Natural killer cell (primary cell): ENCODE results near the gene CDC42BPA. TPM values are rescaled to one million over a fixed set of nuclear protein-coding genes. Genes with fewer than 3 reads are reported as not detected.
"Not testable (repeated sequence)": the region's sequence is repeated elsewhere in the genome, so short reads cannot be mapped to it uniquely, and the experiment has no call there.

Experiments used
- ATAC-seq, 3 donors: fragments of 150-1000 bp in 2 of 3; fragments of 200-7000 bp in 1 of 3; cut with Tn5 transposase; 1 replicate in 1 of 3; 2 replicates in 2 of 3; pipeline ENCODE4 v1.10.0; 2021; ENCODE audit warnings: mild to moderate bottlenecking in 2 of 3, moderate library complexity in 2 of 3
- DNase-seq, 2 donors: peaks; one replicate each; pipeline versions ENCODE4 v3.0.0 to v3.0.0-alpha.2; 2013 to 2021; ENCODE audit warnings: mixed read lengths in 1 of 2
- H3K27ac ChIP-seq: one replicate; pipeline ENCODE4 v1.5.1; 2013; ENCODE audit warnings: mild to moderate bottlenecking, low read length
- H3K27me3 ChIP-seq: one replicate; pipeline ENCODE4 v1.6.1; 2013; ENCODE audit warnings: low read length; ENCODE audit not compliant: control insufficient read depth, insufficient read depth
- H3K36me3 ChIP-seq: one replicate; pipeline ENCODE4 v1.6.1; 2013; ENCODE audit warnings: low read length; ENCODE audit not compliant: control insufficient read depth, insufficient read depth
- H3K4me1 ChIP-seq: one replicate; pipeline ENCODE4 v1.6.1; 2013; ENCODE audit warnings: low read length; ENCODE audit not compliant: control insufficient read depth, insufficient read depth
- H3K4me3 ChIP-seq: one replicate; pipeline ENCODE4 v1.5.1; 2013; ENCODE audit warnings: low read length
- H3K9me3 ChIP-seq: one replicate; pipeline ENCODE4 v1.6.1; 2013; ENCODE audit warnings: low read length; ENCODE audit not compliant: control insufficient read depth, insufficient read depth
- H3K27ac Mint-ChIP-seq, 2 donors: one replicate each; pipeline ENCODE4 v1.8.0; 2022; ENCODE audit warnings: mild to moderate bottlenecking in 2 of 2, mixed read lengths in 2 of 2, moderate library complexity in 1 of 2
- H3K27me3 Mint-ChIP-seq, 2 donors: one replicate each; pipeline ENCODE4 v1.8.0; 2022; ENCODE audit warnings: low read depth in 2 of 2, mixed read lengths in 2 of 2
- H3K36me3 Mint-ChIP-seq: one replicate; pipeline ENCODE4 v1.8.0; 2022; ENCODE audit warnings: mixed read lengths
- H3K4me1 Mint-ChIP-seq, 2 donors: one replicate each; pipeline ENCODE4 v1.8.0; 2022; ENCODE audit warnings: mixed read lengths in 2 of 2
- H3K4me3 Mint-ChIP-seq: one replicate; pipeline ENCODE4 v1.8.0; 2022; ENCODE audit warnings: mild to moderate bottlenecking, moderate library complexity, mixed read lengths
- H3K9me3 Mint-ChIP-seq, 2 donors: one replicate each; pipeline ENCODE4 v1.8.0; 2022; ENCODE audit warnings: mixed read lengths in 2 of 2
- WGBS: methylation state at CpG from one replicate; pipeline ENCODE4 v1.1.7; 2013; ENCODE audit warnings: missing lambda C conversion rate; ENCODE audit not compliant: insufficient coverage; 5-methylcytosine and 5-hydroxymethylcytosine counted together
- intact Hi-C: fragments of 100-400 bp; cut with micrococcal nuclease; formaldehyde crosslinking; loops from one replicate; pipeline ENCODE4 v1.14.2; 2022
- total RNA-seq, 4 donors: library from RNA; stranded (reverse); fragments of 120-200 nt in 1 of 4; gene quantifications; one replicate each; pipeline versions ENCODE4 v1.2.3 to v1.2.4, GENCODE V29; 2013 to 2022
- TF ChIP-seq, protein P1 (sequence below): fragments of 200-600 bp; IDR thresholded peaks from one replicate; pipeline ENCODE4 v1.8.0; 2022; ENCODE audit warnings: antibody characterized with exemption

The CDC42BPA gene
- total RNA-seq, 3 donors from 2014 or later (not counting 1 experiment from before 2014, with no cell fraction given): 0.14 to 2.4 (median 0.77) TPM

DNA sequence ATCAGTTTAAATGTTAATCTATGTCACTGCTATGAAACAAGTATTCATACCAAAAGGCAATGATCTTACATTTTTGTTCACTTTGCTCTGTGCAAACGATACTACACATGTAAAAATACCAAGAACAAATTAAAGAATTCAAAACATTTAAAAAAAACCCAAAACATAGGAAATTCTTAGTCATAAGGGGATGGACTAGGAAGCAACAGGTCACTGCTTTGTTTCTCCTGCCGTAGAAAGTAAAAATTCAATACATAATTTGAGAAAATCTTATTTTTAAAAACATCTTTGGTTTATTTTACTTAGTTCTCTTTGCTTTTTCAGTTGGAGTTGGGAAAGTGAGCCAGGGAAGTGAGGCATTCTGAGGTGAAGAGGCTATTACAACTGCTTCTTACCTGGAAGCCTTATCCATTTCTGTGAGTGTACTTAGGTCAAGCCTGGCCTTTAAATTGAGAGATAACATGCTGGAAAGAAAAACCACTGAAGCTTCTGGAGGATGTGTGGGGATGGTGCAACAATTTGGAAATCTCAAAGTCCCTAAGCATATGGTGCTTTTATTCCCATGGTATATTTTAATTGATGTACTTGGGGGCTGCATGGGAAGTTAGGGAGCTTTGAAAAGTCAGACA, 183.5 kb downstream of the CDC42BPA start:
- intact Hi-C loops: no loop called here
- WGBS: 60% methylated on average over 1 of the region's 2 CpGs
- Mint-ChIP-seq H3K9me3 (no peaks in the 10 kb centered on the region), H3K4me1 (no peaks in the 10 kb centered on the region), H3K27me3 (peaks cover 5 to 9% of the 10 kb centered on the region in 2 donors), H3K4me3 (no peak overlapping the region), H3K27ac (no peak overlapping the region), H3K36me3 (no peaks in the 10 kb centered on the region)
- no peak for ATAC-seq
- no peak overlapping the region for H3K27ac ChIP-seq
- no peak overlapping the region for H3K4me3 ChIP-seq
- TF ChIP-seq, protein P1, sequence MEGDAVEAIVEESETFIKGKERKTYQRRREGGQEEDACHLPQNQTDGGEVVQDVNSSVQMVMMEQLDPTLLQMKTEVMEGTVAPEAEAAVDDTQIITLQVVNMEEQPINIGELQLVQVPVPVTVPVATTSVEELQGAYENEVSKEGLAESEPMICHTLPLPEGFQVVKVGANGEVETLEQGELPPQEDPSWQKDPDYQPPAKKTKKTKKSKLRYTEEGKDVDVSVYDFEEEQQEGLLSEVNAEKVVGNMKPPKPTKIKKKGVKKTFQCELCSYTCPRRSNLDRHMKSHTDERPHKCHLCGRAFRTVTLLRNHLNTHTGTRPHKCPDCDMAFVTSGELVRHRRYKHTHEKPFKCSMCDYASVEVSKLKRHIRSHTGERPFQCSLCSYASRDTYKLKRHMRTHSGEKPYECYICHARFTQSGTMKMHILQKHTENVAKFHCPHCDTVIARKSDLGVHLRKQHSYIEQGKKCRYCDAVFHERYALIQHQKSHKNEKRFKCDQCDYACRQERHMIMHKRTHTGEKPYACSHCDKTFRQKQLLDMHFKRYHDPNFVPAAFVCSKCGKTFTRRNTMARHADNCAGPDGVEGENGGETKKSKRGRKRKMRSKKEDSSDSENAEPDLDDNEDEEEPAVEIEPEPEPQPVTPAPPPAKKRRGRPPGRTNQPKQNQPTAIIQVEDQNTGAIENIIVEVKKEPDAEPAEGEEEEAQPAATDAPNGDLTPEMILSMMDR: no peak
- no peaks in the 10 kb centered on the region for H3K9me3 ChIP-seq
- no peaks in the 10 kb centered on the region for H3K27me3 ChIP-seq
- no peaks in the 10 kb centered on the region for H3K36me3 ChIP-seq
- H3K4me1 ChIP-seq: no peaks in the 10 kb centered on the region
- DNase-seq: no peak

DNA sequence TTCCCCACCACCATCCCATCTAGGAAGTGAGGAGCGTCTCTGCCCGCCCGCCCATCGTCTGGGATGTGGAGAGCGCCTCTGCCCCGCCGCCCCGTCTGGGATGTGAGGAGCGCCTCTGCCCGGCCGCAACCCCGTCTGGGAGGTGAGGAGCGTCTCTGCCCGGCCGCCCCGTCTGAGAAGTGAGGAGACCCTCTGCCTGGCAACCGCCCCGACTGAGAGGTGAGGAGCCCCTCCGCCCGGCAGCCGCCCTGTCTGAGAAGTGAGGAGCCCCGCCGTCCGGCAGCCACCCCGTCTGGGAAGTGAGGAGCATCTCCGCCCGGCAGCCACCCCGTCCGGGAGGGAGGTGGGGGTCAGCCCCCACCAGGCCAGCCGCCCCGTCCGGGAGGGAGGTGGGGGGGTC, 185.6 kb downstream of the CDC42BPA start:
- H3K36me3 ChIP-seq, H3K36me3 Mint-ChIP-seq, H3K4me1 ChIP-seq, H3K27ac Mint-ChIP-seq, intact Hi-C loops, DNase-seq, H3K4me1 Mint-ChIP-seq, H3K27ac ChIP-seq, H3K9me3 Mint-ChIP-seq, H3K4me3 ChIP-seq, H3K27me3 ChIP-seq, H3K27me3 Mint-ChIP-seq, H3K9me3 ChIP-seq, H3K4me3 Mint-ChIP-seq, ATAC-seq: not testable (repeated sequence)
- WGBS: 96% methylated on average over 28 of the region's 32 CpGs

DNA sequence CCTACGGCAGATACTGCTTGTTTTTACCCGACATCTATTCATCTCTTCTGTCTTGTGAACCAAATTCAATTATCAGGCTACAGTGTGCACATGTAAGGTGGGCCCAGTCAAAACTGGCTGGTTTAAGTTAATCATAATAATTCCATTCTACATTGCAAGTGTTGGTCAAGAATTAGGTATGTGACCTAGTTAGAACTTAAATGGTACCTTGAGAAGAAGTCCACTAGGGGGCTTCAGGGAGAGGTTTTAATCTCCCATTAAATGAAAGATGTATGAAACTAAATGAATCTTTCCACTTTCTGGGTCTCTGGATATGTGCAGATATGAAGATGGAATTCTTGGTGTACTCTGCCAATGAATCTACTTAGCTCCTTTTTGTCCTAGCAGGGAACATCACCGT, 187.1 kb downstream of the CDC42BPA start:
- H3K36me3 Mint-ChIP-seq: no peaks in the 10 kb centered on the region
- Histone ChIP-seq H3K4me3 (no peak overlapping the region), H3K4me1 (no peaks in the 10 kb centered on the region), H3K36me3 (no peaks in the 10 kb centered on the region), H3K9me3 (no peaks in the 10 kb centered on the region), H3K27ac (no peak overlapping the region), H3K27me3 (no peaks in the 10 kb centered on the region)
- WGBS: 86% methylated on average over 3 of the region's 3 CpGs
- no peak overlapping the region for H3K4me3 Mint-ChIP-seq
- H3K4me1 Mint-ChIP-seq: no peaks in the 10 kb centered on the region
- peaks cover 5% of the 10 kb centered on the region in 2 donors for H3K27me3 Mint-ChIP-seq
- DNase-seq (peak in 1 of 2 donors; percentile 8), ATAC-seq (no peak)
- intact Hi-C loops: no loop called here
- no peaks in the 10 kb centered on the region for H3K9me3 Mint-ChIP-seq
- no peak overlapping the region for H3K27ac Mint-ChIP-seq
- TF ChIP-seq, protein P1: peak; percentile 25

DNA sequence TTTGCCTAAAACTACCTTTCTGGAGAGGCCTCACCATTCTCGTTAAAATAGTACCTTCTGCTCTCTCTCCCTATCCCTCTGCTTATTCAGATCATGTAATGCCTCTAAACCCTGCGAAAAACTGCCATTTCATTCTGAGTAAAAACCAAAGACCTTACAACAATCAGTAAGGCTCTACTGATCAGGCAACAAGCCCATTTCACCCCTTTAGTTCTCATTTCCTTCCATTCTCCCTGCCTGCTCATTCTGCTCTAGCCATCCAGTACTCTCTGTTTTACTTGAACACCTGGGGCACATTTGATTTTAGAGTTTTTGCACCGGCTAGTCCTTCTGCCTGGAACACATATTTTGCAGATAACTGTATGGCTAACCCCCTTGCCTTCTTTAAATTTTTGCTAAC, 190.4 kb downstream of the CDC42BPA start:
- H3K36me3 Mint-ChIP-seq: no peaks in the 10 kb centered on the region
- Histone ChIP-seq H3K36me3 (no peaks in the 10 kb centered on the region), H3K9me3 (no peaks in the 10 kb centered on the region), H3K27ac (no peak overlapping the region), H3K27me3 (no peaks in the 10 kb centered on the region), H3K4me1 (no peaks in the 10 kb centered on the region), H3K4me3 (no peak overlapping the region)
- peaks cover 0 to 8% of the 10 kb centered on the region in 2 donors for H3K27me3 Mint-ChIP-seq
- WGBS: 86% methylated on average over 3 of the region's 3 CpGs
- TF ChIP-seq, protein P1: no peak
- DNase-seq: no peak
- no peak for ATAC-seq
- no peaks in the 10 kb centered on the region for H3K4me1 Mint-ChIP-seq
- H3K27ac Mint-ChIP-seq: no peak overlapping the region
- H3K4me3 Mint-ChIP-seq: no peak overlapping the region
- no peaks in the 10 kb centered on the region for H3K9me3 Mint-ChIP-seq
- intact Hi-C loops: no loop called here
